CD4-positive, alpha-beta T cell treated with Interleukin-15 for 4 hours (primary cell): ENCODE results near the gene ZNF431.
"Not testable (repeated sequence)": the region's sequence is repeated elsewhere in the genome, so short reads cannot be mapped to it uniquely, and the experiment has no call there.

Experiments used
- DNase-seq: peaks from one replicate; pipeline ENCODE4 v3.0.0-alpha.2; 2020; ENCODE audit warnings: low spot score

ZNF431 gene

GRCh38 chr19:21141787-21142464 is at the start of gene ZNF431:
ZNF431 (plus strand) TSS chr19:21142040; CDS start chr19:21142184, 144 bp downstream.
- DNase-seq, result peak; percentile 94

GRCh38 chr19:21092109-21092508 is 49.7 kb upstream of the ZNF431 start:
- DNase-seq, result no peak

- DNase-seq, result no peak
Measured at GRCh38 chr19:21094347-21095025, 47.4 kb upstream of the ZNF431 start.

GRCh38 chr19:21098291-21098690 is 43.5 kb upstream of the ZNF431 start:
- DNase-seq, result no peak

GRCh38 chr19:21101521-21102242 is 40.2 kb upstream of the ZNF431 start:
- DNase-seq, result no peak

- no peak for DNase-seq
Measured at GRCh38 chr19:21109116-21109515, 32.7 kb upstream of the ZNF431 start.

- DNase-seq, result no peak
Measured at GRCh38 chr19:21110183-21110582, 31.7 kb upstream of the ZNF431 start.

GRCh38 chr19:21115430-21115829 is 26.4 kb upstream of the ZNF431 start:
- DNase-seq, result no peak

- DNase-seq, result no peak
Measured at GRCh38 chr19:21117041-21117907, 24.6 kb upstream of the ZNF431 start.

- DNase-seq, result no peak
Measured at GRCh38 chr19:21126078-21126477, 15.8 kb upstream of the ZNF431 start.

GRCh38 chr19:21127001-21127400 is 14.8 kb upstream of the ZNF431 start:
- no peak for DNase-seq

- no peak for DNase-seq
Measured at GRCh38 chr19:21127898-21128297, 13.9 kb upstream of the ZNF431 start.

GRCh38 chr19:21128901-21129698 is 12.7 kb upstream of the ZNF431 start:
- no peak for DNase-seq

GRCh38 chr19:21130097-21130775 is 11.6 kb upstream of the ZNF431 start:
- DNase-seq, result no peak

- DNase-seq, result no peak
Measured at GRCh38 chr19:21133633-21134032, 8.2 kb upstream of the ZNF431 start.

GRCh38 chr19:21134934-21135366 is 6.9 kb upstream of the ZNF431 start:
- DNase-seq, result no peak

- no peak for DNase-seq
Measured at GRCh38 chr19:21135433-21135832, 6.4 kb upstream of the ZNF431 start.

- DNase-seq, result no peak
Measured at GRCh38 chr19:21138130-21138529, 3.7 kb upstream of the ZNF431 start.

- not testable (repeated sequence) for DNase-seq
Measured at GRCh38 chr19:21141006-21141405, 834 bp upstream of the ZNF431 start.

GRCh38 chr19:21143428-21143827 is 1.6 kb downstream of the ZNF431 start:
- DNase-seq, result no peak

- DNase-seq, result no peak
Measured at GRCh38 chr19:21143854-21144253, 2.0 kb downstream of the ZNF431 start.
